ENCODE data around the gene RNF151.

RNF151 gene

DNA sequence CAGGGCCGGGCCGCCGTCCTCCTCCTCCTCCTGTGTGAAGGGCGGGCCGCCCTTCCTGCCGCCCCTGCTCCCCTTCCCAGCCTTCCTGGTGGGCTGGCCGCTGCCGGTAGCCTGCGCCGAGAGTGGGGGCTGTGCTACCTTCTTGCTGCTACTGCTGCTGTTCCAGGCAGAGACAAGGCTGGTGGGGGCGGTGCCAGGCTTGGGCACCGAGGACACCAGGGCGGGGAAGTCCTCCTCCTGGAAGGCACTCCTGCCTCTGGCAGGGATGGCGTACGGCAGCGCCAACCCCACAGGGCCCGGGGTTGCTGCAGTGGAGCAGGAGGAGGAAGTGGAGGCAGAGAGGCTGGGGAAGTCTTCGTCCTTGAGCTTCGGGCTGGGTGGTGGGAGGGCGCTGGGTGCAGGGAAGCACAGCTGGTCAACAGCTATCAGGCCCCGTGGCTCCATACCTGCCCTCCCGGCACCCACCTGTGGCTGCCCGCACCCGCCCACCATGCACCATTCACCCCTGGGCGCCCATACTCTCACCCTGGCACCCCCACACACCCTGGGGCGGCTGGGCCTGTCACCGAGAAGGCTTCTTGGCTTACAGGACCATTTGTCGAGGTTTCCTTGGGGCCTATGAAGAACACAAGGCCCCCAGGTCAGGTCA lies 33.3 kb downstream of the RNF151 start:
- H3K4me3 ChIP-seq (replicated peaks; ENCODE audit: low read depth, low read length) = no peak overlapping the region
- TF ChIP-seq, protein P1, sequence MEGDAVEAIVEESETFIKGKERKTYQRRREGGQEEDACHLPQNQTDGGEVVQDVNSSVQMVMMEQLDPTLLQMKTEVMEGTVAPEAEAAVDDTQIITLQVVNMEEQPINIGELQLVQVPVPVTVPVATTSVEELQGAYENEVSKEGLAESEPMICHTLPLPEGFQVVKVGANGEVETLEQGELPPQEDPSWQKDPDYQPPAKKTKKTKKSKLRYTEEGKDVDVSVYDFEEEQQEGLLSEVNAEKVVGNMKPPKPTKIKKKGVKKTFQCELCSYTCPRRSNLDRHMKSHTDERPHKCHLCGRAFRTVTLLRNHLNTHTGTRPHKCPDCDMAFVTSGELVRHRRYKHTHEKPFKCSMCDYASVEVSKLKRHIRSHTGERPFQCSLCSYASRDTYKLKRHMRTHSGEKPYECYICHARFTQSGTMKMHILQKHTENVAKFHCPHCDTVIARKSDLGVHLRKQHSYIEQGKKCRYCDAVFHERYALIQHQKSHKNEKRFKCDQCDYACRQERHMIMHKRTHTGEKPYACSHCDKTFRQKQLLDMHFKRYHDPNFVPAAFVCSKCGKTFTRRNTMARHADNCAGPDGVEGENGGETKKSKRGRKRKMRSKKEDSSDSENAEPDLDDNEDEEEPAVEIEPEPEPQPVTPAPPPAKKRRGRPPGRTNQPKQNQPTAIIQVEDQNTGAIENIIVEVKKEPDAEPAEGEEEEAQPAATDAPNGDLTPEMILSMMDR (IDR thresholded peaks at IDR 0.05; ENCODE audit: low read length, missing control alignments) = no peak
- no peak for DNase-seq (ENCODE audit: low read depth)

DNA sequence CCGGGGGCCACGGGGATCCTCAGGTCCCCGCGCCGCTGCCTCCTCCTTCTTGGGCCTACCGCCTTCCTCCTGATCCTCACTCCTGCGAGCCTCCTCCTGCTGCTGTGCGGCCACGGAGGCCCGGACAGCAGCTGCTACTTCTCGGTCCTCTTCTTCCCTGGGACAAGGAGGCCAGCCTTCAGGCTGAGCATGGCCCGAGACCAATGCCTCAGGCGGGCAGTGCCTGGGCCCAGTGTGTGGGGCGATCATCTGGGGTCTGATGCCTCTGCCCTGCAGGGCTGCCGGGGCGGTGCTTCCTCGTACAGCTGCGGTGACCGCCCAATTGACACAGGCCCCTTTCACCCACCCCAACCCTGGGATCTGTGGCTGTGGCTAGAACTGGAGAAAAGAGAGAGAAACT lies 34.4 kb downstream of the RNF151 start:
- no peak overlapping the region for H3K4me3 ChIP-seq (replicated peaks; ENCODE audit: low read depth, low read length)
- TF ChIP-seq, protein P1 (IDR thresholded peaks at IDR 0.05; ENCODE audit: low read length, missing control alignments) = no peak

DNA sequence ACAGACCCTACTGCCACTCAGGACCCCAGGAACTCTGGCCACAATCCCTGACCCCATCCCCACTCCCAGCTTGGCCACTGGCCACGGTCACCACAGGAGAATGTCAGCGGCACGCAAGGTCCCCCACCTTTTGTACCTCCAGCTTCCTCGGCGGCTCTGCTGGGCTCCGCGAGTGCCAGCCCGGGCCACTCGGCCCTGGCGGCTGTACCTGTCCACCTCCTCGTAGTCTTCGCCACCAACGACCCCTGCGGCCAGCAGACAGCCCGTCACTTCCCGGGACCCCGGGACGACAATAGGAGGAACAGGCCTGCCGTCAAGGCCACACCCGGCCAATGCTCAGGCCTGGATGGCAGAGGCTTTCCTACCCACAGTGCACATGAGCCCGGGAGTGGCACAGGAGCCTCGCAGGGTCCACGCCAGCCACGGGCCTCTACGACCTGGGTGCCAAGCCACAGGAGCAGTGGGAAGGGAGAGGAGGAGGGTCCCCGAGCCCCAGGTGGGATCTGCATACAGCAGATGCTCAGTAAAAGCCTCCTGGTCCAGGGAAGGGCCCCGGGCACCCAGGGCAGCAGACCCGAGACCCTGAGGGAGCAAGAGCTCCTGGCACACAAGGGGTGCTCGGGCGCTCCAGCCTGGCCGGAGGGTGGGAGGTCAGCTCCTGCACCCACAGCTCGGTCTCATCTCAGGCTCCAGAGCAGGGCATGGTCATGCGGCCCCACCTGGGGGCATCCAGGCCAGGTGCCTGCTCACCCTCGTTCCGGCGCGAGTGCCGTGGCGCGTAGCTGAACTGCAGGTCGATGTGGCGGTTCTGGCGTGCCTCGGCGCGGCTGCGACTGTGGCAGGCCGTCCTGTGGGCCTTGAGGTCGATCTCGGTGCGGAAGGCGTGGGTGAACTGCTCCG lies 35.0 kb downstream of the RNF151 start:
- TF ChIP-seq, protein P1 (IDR thresholded peaks at IDR 0.05; ENCODE audit: low read length, missing control alignments) = no peak
- H3K4me3 ChIP-seq (replicated peaks; ENCODE audit: low read depth, low read length) = no peak overlapping the region
- no peak for DNase-seq (ENCODE audit: low read depth)

More for the DNA sequence above, 34.4 kb downstream of the RNF151 start:
- no peak for DNase-seq (ENCODE audit: low read depth)

DNA sequence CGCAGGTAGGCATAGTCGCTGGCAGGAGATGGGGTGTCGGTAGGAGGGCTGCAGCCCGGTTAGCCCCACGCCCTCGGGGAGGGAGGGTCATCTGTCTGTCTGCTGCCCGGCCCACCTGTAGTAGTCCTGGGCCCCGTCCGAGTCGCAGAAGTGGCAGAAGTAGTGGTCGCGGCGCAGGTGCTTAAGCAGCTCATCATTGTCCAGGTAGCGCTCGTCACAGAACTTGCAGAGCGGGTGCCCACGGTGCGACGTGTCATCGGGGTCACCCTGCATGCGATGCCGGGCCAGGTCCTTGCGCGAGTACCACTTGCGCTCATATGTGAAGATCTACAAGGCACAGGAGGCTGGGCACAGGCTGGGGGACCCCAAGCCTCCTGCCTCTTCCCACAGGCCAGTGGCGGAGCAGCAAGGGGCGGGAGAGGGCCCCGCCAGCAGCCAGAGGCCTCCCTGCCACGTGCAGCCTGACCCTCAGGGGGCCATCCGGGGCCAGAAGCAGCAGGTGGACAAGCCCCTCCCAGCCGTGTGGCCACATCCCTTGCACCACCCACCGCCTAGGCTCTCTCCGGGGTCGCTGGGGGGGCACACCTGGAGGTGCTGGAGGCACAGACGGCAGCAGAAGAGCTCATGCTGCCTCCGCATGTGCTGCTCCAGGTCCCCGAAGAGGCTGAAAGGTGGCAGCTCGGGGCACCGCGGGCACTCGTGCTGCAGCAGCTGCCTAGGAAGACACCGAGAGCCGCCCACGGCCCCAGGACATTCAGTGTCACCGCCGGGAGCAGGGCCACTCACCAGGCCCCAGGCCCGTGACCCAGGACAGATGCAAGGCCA lies 36.0 kb downstream of the RNF151 start:
- no peak for DNase-seq (ENCODE audit: low read depth)
- TF ChIP-seq, protein P1 (IDR thresholded peaks at IDR 0.05; ENCODE audit: low read length, missing control alignments) = no peak
- H3K4me3 ChIP-seq (replicated peaks; ENCODE audit: low read depth, low read length) = no peak overlapping the region

DNA sequence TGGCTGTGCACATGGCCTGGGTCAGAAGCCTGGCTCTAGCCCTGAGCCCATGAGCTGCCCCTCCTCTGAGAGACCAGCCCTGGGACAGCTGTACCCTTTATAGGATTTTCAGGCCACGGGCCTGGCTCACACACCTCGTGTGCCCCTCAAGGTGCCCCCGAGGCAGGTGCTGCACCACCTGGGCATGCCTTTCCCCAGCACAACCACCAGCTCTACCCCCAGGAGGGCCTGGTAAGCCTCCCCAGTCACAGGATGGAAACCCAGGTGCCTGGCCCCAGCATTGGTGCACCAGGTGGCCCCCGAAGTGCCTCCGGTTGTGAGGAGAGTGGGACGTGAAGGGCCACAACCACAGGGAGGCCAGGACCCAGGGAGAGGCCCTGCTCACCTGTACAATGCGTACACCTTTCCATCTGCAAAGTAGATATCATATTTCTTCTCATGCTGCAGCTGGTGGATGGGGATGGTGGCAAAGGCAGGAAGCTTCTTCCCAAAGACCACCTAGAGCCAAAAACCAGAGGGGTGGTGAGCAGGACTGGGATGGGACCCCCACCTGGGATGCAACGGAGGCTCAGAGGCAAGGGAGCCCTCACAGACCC lies 36.7 kb downstream of the RNF151 start:
- DNase-seq (ENCODE audit: low read depth) = no peak
- no peak overlapping the region for H3K4me3 ChIP-seq (replicated peaks; ENCODE audit: low read depth, low read length)
- TF ChIP-seq, protein P1 (IDR thresholded peaks at IDR 0.05; ENCODE audit: low read length, missing control alignments) = no peak

DNA sequence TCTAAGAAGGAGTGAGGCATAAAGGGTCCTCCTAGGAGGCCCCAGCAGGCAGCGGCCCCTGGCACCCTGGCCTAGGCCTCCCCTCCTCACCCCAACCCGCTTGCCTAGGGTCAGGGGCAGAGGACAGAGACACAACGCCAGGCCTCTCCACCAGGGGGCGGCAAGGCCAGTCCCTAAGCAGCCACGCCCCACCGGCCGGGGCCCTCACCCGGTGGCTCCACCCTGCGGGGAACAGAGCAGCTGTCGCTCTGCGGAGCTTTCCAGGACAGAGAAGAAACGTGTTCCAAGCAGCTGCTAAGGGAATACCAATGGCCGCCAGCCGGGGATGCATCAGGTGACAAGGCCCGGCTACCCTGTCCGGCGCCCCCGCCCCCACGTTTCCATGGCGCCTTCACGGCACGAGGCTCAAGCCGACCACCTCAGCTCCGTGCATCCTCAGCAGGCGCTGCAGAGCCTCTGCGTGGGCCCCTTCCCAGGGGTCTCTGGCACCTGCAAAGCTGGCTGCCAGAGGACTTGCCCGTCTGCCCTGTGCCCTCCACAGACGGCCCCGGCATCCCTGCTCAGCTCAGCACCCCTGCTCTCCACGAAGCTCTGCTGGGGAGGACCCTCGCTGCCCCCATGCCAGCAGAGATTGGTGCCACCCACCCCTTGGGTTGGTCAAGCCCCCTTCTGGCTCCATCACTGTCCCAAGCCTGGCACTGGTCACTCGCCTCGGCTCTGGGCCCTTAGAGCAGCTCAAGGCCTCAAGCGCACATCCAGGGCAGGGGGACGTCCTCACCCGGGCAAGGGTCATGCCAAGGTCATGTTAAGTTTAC lies 37.4 kb downstream of the RNF151 start:
- TF ChIP-seq, protein P1 (IDR thresholded peaks at IDR 0.05; ENCODE audit: low read length, missing control alignments) = peak; percentile 89
- DNase-seq (ENCODE audit: low read depth) = peak; percentile 84
- H3K4me3 ChIP-seq (replicated peaks; ENCODE audit: low read depth, low read length) = no peak overlapping the region

Data from fibroblast of pulmonary artery (primary cell).